HFFc6 (cell line): Measurements from ENCODE around the gene CCNYL1. TPM values are rescaled to one million over a fixed set of nuclear protein-coding genes. Genes with fewer than 3 reads are reported as not detected.

ENCODE experiments used
- DNase-seq: peaks from one replicate; pipeline ENCODE4 v3.0.0-alpha.2; 2018
- H3K27ac Mint-ChIP-seq: 2 replicates; pipeline ENCODE4 v1.8.0; 2020; ENCODE audit warnings: mild to moderate bottlenecking, mixed read lengths
- H3K27me3 Mint-ChIP-seq: 2 replicates; pipeline ENCODE4 v1.8.0; 2021; ENCODE audit warnings: mild to moderate bottlenecking, moderate library complexity, mixed read lengths; ENCODE audit not compliant: insufficient read depth
- H3K36me3 Mint-ChIP-seq: 2 replicates; pipeline ENCODE4 v1.8.0; 2021; ENCODE audit warnings: low read depth, mixed read lengths
- H3K4me1 Mint-ChIP-seq: 2 replicates; pipeline ENCODE4 v1.8.0; 2020; ENCODE audit warnings: low read depth, mixed read lengths
- H3K4me3 Mint-ChIP-seq: 2 replicates; pipeline ENCODE4 v1.8.0; 2020; ENCODE audit warnings: mild to moderate bottlenecking, moderate library complexity, mixed read lengths
- H3K9me3 Mint-ChIP-seq: 2 replicates; pipeline ENCODE4 v1.8.0; 2020; ENCODE audit warnings: mild to moderate bottlenecking, mixed read lengths
- total RNA-seq, 6 experiments: library from RNA; stranded (reverse); fragmentation: NEBNext Ultra II Directional; extraction: Animal tissue kit (Norgen Biotek cat#: 25700); gene quantifications; 2 replicates in 1 of 6; 3 replicates in 5 of 6; pipeline ENCODE4 v1.2.3, GENCODE V29; 2021
- TF ChIP-seq, protein P1 (sequence below): fragments of 200-600 bp; sonication (generic); IDR thresholded peaks from 2 replicates; pipeline ENCODE4 v1.5.0; 2021; ENCODE audit warnings: antibody characterized with exemption, mild to moderate bottlenecking

Gene CCNYL1
- total RNA-seq, 6 experiments from 2014 or later = 13.3 to 21.7 (median 17.5) TPM

DNA sequence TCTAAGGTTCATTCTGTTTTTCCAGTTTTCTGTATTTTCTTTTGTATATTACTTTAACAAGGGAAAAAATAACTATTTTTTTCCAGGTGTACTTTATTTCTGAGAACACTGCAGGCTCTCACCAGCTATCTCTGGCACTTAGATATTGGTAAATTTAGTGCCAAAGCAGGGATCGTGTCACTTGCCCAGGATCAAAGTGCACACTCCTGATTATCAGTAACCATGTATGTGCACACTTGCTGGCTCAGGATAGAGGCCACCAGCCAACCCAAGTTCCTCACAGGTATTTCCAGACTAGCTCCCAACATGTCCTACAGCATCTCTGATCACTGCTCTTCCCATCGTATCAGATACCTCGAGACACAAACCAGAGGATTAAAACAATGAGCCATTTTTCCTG is 64.0 kb downstream of the CCNYL1 start:
- DNase-seq = no peak
- TF ChIP-seq, protein P1, sequence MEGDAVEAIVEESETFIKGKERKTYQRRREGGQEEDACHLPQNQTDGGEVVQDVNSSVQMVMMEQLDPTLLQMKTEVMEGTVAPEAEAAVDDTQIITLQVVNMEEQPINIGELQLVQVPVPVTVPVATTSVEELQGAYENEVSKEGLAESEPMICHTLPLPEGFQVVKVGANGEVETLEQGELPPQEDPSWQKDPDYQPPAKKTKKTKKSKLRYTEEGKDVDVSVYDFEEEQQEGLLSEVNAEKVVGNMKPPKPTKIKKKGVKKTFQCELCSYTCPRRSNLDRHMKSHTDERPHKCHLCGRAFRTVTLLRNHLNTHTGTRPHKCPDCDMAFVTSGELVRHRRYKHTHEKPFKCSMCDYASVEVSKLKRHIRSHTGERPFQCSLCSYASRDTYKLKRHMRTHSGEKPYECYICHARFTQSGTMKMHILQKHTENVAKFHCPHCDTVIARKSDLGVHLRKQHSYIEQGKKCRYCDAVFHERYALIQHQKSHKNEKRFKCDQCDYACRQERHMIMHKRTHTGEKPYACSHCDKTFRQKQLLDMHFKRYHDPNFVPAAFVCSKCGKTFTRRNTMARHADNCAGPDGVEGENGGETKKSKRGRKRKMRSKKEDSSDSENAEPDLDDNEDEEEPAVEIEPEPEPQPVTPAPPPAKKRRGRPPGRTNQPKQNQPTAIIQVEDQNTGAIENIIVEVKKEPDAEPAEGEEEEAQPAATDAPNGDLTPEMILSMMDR = no peak
- H3K9me3 Mint-ChIP-seq = no peaks in the 10 kb centered on the region
- no peaks in the 10 kb centered on the region for H3K36me3 Mint-ChIP-seq
- peaks cover 11% of the 10 kb centered on the region for H3K4me1 Mint-ChIP-seq
- no peak overlapping the region for H3K27ac Mint-ChIP-seq
- no peak overlapping the region for H3K4me3 Mint-ChIP-seq
- H3K27me3 Mint-ChIP-seq = peaks cover 17% of the 10 kb centered on the region

DNA sequence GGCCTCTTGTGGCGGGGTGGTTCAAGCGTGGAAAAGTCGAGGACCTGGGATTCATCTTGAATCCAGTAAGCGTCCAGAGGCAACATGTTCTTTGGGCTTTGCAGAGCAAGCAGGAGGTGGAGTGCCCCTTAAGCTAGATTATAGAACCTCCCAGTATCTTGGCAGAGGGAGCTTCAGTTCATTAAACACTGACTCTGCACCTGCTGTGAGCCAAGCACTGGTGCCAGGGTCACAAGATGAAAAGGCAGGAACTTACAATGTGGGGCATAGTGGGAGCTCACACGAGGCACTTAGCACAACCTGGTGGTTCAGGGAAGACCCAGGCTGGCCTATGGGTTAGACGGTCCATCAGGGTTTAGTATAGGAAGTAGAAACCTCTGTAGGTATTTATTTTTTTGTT is 65.7 kb downstream of the CCNYL1 start:
- TF ChIP-seq, protein P1 = no peak
- H3K4me3 Mint-ChIP-seq = no peak overlapping the region
- no peaks in the 10 kb centered on the region for H3K9me3 Mint-ChIP-seq
- H3K27ac Mint-ChIP-seq = no peak overlapping the region
- H3K4me1 Mint-ChIP-seq = peaks cover 4% of the 10 kb centered on the region; the same call in 1 of the 2 replicates
- no peak for DNase-seq
- H3K27me3 Mint-ChIP-seq = peaks cover 15% of the 10 kb centered on the region
- H3K36me3 Mint-ChIP-seq = no peaks in the 10 kb centered on the region

DNA sequence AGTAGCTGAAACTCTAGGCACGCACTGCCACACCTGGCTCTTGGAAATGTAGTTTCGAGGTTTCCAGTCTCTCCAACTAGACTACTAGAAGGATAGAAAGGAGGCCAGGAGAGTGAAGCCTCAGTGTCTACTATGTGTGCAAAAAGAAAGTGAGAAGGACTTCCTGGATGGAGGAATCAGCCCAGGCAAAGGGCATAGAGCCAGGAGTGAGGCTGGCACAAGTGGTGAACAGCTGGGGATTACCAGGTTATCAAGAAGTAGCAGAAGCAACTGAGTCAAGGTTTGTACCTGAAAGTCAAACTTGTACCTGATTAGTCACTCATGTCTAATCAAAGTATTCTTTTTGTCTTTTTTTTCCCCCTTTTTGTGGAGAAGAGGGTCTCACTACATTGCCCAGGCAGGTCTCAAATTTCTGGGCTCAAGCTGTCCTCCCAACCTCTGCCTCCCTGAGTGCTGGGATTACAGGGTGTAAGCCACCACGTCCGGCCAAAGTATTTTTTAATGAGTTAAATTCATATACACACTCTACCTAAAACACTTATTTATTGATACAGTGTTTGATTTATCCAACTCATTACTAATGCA is 67.0 kb downstream of the CCNYL1 start:
- H3K27me3 Mint-ChIP-seq = peaks cover 19% of the 10 kb centered on the region
- no peaks in the 10 kb centered on the region for H3K9me3 Mint-ChIP-seq
- TF ChIP-seq, protein P1 = no peak
- H3K36me3 Mint-ChIP-seq = no peaks in the 10 kb centered on the region
- no peak for DNase-seq
- no peak overlapping the region for H3K27ac Mint-ChIP-seq
- no peak overlapping the region for H3K4me3 Mint-ChIP-seq
- H3K4me1 Mint-ChIP-seq = peaks cover 4% of the 10 kb centered on the region; the same call in 1 of the 2 replicates

DNA sequence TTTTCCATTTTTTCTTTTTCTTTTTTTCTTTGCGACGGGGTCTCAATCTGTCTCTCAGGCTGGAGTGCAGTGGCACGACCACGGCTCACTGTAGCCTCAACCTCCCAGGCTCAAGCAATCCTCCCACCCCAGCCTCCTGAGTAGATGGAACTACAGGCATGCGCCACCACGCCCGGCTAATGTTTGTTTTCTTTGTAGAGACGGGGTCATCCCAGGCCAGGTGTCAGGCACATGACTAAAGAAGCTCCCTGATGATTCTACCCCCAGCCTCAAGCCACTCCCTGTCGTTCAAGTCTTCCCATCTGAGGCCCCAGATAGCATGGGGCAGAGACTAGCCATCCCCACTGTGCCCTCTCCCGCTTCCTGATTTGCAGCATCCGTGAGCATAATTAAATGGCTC is 68.1 kb downstream of the CCNYL1 start:
- no peak for DNase-seq
- TF ChIP-seq, protein P1 = no peak
- H3K27me3 Mint-ChIP-seq = peaks cover 21% of the 10 kb centered on the region
- no peaks in the 10 kb centered on the region for H3K36me3 Mint-ChIP-seq
- peaks cover 4% of the 10 kb centered on the region; the same call in 1 of the 2 replicates for H3K4me1 Mint-ChIP-seq
- H3K27ac Mint-ChIP-seq = no peak overlapping the region
- H3K9me3 Mint-ChIP-seq = no peaks in the 10 kb centered on the region
- H3K4me3 Mint-ChIP-seq = no peak overlapping the region

DNA sequence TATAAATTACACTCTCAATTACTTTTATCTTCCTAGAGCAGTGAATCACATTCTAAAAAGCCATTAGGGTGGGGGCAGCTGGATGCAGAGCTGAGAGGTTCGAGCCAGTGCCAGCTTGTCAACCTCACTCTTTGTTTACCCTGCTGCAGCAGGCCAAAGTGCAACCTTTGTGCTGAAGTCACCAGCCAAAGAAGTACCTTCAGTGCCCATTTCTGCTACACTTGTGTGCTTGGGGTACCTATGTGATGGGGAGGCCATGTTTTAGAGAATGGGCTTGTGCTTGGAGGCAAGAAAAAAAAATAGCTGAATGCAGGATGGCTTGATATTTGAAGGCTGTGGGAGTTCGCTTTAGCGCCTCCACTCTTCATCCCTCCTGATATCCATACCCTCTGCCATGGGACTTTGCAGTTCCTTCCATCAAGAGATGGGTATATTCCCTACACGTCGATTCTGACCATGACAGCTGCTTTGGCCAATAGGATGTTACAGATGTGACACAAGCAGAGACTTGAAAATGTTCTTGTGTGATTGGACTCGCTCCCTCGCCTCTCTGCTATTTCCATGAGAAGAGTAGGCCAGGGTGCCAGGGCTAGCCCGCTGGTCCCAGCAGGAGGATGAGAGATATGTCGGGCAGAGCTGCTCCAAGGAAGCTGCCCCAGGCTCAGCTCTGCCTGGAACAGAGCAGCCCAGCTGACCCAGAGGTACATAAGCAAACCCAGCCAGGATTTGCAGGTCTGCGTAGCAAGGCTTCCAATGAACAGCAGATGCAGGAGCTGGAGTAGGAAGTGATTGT is 71.0 kb downstream of the CCNYL1 start:
- no peaks in the 10 kb centered on the region for H3K36me3 Mint-ChIP-seq
- TF ChIP-seq, protein P1 = no peak
- peaks cover 4% of the 10 kb centered on the region; the same call in 1 of the 2 replicates for H3K4me1 Mint-ChIP-seq
- no peak overlapping the region for H3K27ac Mint-ChIP-seq
- H3K4me3 Mint-ChIP-seq = no peak overlapping the region
- H3K27me3 Mint-ChIP-seq = peaks cover 15% of the 10 kb centered on the region
- H3K9me3 Mint-ChIP-seq = no peaks in the 10 kb centered on the region
- DNase-seq = no peak
